Bronchial epithelial cell (primary cell): ENCODE data around the gene RIT2. TPM values are rescaled to one million over a fixed set of nuclear protein-coding genes. Genes with fewer than 3 reads are reported as not detected.
A peak's percentile ranks its signal among the peaks of the same experiment; 100 is the strongest.
"Not testable (repeated sequence)": the region's sequence is repeated elsewhere in the genome, so short reads cannot be mapped to it uniquely, and the experiment has no call there.

Experiments used
- DNase-seq: peaks from one replicate; pipeline ENCODE4 v3.0.0-alpha.2; 2010; ENCODE audit warnings: low read depth
- FAIRE-seq: peaks from 2 replicates; lab custom pipeline; 2011; peaks lifted over from hg19 to GRCh38; lab: Jason Lieb, UNC
- H3K27me3 ChIP-seq: 2 replicates; pipeline ENCODE4 v1.5.1; 2011; ENCODE audit warnings: low read length; ENCODE audit not compliant: control insufficient read depth, insufficient read depth
- H3K36me3 ChIP-seq: 2 replicates; pipeline ENCODE4 v1.5.1; 2011; ENCODE audit warnings: low read length; ENCODE audit not compliant: control insufficient read depth, insufficient read depth
- H3K4me3 ChIP-seq: 2 replicates; pipeline ENCODE4 v1.5.1; 2011; ENCODE audit warnings: mild to moderate bottlenecking, low read depth, low read length, control low read depth
- CTCF ChIP-seq: IDR thresholded peaks from 2 replicates; pipeline ENCODE4 v1.5.1; 2011; ENCODE audit warnings: mild to moderate bottlenecking, moderate library complexity, low read length, control low read depth, inconsistent platforms; ENCODE audit not compliant: insufficient read depth, severe bottlenecking
- total RNA-seq: library from RNA; depleted of rRNA; stranded (reverse); fragments of >200 nt; gene quantifications from 2 replicates; pipeline ENCODE4 v1.2.1, GENCODE V29; 2014

The RIT2 gene
- total RNA-seq, 1 donor from 2014 or later, result not detected

- FAIRE-seq, result no peak
Observed at GRCh38 chr18:42798606-42799170, 316.8 kb downstream of the RIT2 start.

GRCh38 chr18:42795213-42795789, 320.2 kb downstream of the RIT2 start:
- H3K4me3 ChIP-seq, H3K36me3 ChIP-seq, FAIRE-seq, DNase-seq, H3K27me3 ChIP-seq: not testable (repeated sequence)

More at GRCh38 chr18:42798606-42799170, 316.8 kb downstream of the RIT2 start:
- TF ChIP-seq CTCF, result no peak
- Histone ChIP-seq H3K36me3 (no peaks in the 10 kb centered on the region), H3K4me3 (no peak overlapping the region), H3K27me3 (no peaks in the 10 kb centered on the region)
- DNase-seq, result no peak

GRCh38 chr18:42792731-42793130, 322.8 kb downstream of the RIT2 start:
- FAIRE-seq (no peak), DNase-seq (no peak)
- Histone ChIP-seq H3K36me3 (no peaks in the 10 kb centered on the region), H3K4me3 (no peak overlapping the region), H3K27me3 (no peaks in the 10 kb centered on the region)
- TF ChIP-seq CTCF, result no peak

- DNase-seq, result peak; percentile 16
- TF ChIP-seq CTCF, result no peak
- H3K4me3 ChIP-seq, result no peak overlapping the region
- H3K36me3 ChIP-seq, result no peaks in the 10 kb centered on the region
- no peak for FAIRE-seq
- no peaks in the 10 kb centered on the region for H3K27me3 ChIP-seq
Observed at GRCh38 chr18:42784632-42785031, 330.9 kb downstream of the RIT2 start.

GRCh38 chr18:42782929-42783328, 332.6 kb downstream of the RIT2 start:
- DNase-seq (peak; percentile 26), FAIRE-seq (no peak)
- Histone ChIP-seq H3K27me3 (no peaks in the 10 kb centered on the region), H3K36me3 (no peaks in the 10 kb centered on the region), H3K4me3 (no peak overlapping the region)
- TF ChIP-seq CTCF, result no peak

GRCh38 chr18:42781298-42781815, 334.1 kb downstream of the RIT2 start:
- H3K36me3 ChIP-seq, result no peaks in the 10 kb centered on the region
- no peak for FAIRE-seq

More at GRCh38 chr18:42781298-42781815, 334.1 kb downstream of the RIT2 start:
- no peak overlapping the region for H3K4me3 ChIP-seq
- no peak for DNase-seq
- no peaks in the 10 kb centered on the region for H3K27me3 ChIP-seq
- TF ChIP-seq CTCF, result no peak
